Erythroblast (primary cell): ENCODE measurements around the gene TRIP10.
"Not testable (repeated sequence)": the region's sequence is repeated elsewhere in the genome, so short reads cannot be mapped to it uniquely, and the experiment has no call there.

Experiments
- DNase-seq, 2 experiments: peaks; one replicate each; lab custom pipeline; 2025; lab: John Stamatoyannopoulos, UW
- GATA1 ChIP-seq: IDR thresholded peaks from 2 replicates; pipeline ENCODE4 v1.6.1; 2011; ENCODE audit warnings: low read depth, mild to moderate bottlenecking, control low read depth, low read length, moderate library complexity
- POLR2A ChIP-seq: IDR thresholded peaks from 2 replicates; pipeline ENCODE4 v1.6.1; 2011; ENCODE audit warnings: mild to moderate bottlenecking, low read length

TRIP10 gene

DNA sequence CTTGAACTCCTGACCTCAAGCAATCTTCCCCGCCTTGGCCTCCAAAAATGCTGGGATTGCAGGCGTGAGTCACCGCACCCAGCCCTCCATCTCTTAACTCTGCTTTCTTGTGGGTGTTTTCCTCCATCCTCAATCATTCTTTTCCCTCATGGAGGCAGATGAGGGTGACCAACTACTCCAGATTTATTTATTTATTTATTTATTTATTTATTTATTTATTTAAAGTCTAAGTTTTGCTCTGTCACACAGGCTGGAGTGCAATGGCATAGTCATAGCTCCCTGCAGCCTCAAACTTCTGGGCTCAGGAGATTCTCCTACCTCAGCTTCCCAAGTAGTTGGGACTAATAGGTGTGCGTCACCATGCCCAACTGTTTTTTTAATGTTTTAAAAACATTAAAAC is 47.9 kb downstream of the TRIP10 start:
- DNase-seq, result no peak
- no peak for TF ChIP-seq POLR2A
- TF ChIP-seq GATA1, result no peak

DNA sequence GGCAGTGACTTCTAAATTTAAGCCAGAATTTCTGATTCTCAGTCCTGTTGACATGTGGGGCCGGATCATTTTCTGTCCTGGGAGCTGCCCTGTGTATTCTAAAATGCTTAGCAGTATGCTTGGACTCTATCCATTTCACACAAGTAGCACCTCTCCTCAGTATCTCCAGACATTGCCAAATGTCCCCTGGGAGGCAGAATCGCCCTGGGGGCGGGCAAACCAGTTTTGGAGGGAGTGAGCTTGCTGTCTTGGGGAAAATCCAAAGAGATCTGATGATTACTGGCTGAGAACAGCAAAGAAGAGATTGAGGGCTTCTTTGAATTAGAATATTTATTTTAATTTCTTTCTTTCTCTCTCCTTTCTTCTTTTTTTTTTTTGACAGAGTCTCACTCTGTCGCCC is 49.4 kb downstream of the TRIP10 start:
- no peak for TF ChIP-seq GATA1
- TF ChIP-seq POLR2A, result no peak
- no peak for DNase-seq

DNA sequence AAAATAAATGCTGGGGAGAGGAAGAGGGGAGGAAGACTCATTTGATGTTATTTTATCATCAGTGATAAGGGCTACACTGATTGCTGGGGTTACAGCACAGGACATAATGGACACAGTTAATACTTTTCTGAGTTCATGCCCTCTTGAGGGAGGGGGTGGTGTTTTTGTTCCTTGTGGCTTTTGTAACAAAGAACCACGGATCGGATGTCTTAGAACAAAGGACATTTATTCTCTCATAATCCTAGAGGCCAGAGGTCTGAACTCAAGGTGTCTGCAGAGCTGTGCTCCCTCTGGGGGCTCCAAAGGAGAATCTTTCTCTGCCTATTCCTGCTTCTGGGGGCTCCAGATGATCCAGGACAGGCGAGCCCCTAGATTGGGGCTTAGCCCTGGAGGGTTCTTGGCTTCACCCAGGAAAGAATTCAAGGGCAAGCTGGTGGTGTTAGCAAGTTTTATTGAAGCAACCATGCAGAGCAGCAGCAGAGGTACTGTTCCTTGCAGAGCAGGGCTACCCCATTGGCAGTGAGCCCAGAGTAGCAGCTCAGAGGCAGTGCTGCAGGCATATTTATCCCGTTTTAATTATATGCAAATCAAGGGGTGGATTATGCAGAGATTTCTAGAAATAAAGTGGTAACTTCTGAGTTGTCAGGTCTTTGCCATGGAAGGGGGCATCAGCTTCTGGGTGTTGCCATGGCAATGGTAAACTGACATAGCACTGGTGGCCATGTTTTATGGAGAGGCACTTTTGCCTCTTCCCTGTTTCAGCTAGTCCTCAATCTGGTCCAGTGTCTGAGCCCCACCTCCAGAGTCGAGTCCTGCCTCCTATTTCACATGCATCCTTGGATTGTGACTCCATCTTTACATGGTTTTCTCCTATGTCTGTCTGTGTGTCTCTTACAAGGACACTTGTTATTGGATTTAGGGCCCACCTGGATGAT is 51.0 kb downstream of the TRIP10 start:
- TF ChIP-seq GATA1 (no peak), POLR2A (no peak)
- DNase-seq, result no peak

DNA sequence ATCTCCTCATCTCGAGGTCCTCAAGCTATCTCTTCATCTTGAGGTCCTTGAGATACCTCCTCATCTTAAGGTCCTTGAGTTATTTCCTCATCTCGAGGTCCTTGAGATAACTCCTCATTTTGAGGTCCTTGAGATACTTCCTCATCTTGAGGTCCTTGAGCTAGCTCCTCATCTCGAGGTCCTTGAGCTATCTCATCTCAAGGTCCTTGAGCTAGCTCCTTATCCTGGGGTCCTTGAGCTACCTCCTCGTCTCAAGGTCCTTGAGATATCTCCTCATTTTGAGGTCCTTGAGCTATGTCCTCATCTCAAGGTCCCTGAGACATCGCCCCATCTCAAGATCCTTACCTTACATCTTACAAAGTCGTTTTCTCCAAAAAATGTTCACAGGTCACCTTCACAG is 51.8 kb downstream of the TRIP10 start:
- TF ChIP-seq POLR2A (no peak), GATA1 (no peak)
- DNase-seq, result no peak

DNA sequence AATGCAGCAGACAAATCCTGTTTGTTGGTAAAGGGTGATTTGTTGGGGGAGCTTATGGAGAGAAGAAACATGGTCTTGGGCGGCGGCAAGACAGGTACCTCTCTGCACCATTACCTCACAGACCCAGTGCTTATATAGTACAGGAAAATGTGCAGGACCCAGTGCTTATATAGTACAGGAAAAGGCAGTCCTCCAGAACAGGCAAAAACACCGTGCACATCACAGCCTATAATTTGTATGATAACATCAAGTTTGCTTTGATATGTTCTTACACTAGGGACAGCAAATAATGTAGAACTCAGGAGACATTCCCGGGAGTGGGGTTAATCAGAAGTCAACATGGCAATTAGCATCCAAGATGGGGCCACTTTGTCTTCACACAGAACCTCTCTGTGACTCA is 53.9 kb downstream of the TRIP10 start:
- no peak for TF ChIP-seq POLR2A
- no peak for TF ChIP-seq GATA1

DNA sequence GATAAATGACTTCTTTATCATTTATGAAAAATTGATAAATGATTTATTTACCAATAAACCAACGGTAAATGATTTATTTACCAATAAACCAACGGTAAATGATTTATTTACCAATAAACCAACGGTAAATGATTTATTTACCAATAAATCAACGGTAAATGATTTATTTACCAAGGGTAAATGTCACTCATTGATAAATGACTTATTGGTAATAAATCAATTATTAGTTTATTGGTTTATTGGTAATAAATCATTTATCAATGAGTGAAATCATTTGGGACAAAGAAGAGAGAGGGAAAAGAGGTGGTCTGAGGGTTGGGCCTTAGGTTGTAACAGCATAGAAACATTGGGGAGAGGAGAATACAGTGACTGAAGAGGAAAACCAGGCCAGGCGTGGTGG is 54.5 kb downstream of the TRIP10 start:
- TF ChIP-seq POLR2A, result no peak
- TF ChIP-seq GATA1, result no peak
- DNase-seq, result no peak

More for the DNA sequence above, 53.9 kb downstream of the TRIP10 start:
- no peak for DNase-seq

DNA sequence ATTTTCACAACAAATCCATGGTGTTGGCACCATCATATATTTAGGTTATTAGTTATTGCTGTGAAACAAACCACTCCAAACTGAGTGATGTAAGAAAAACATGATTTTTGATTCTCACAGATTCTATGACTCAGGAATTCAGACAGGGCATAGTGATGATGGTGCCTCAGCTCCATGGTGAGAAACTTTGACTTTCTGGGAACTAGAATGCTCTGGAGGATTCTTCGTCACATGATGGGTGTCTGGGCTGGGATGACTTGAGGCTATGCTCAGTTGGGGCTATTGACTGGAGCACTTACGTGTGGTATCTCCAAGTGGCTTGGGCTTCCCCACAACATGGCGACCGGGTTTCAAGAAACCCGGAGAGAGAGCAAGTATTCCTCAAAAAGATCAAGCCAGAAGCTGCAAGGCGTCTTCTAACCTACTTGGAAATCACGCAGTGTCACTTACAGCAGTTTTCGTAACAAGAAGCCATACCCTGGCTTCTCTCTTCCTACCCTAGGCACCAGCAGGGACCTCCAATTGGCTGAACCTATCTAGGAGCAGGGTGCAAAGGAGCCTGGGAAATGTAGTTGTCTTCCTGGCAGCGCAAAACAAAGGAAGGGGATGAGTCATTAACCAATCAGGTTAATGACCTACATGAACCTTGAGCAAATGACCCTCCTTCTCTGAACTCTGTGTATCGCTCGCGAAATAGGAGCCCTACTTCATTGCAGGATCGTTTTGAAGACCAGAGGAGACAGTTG is 55.4 kb downstream of the TRIP10 start:
- DNase-seq, result no peak
- TF ChIP-seq POLR2A, result no peak
- no peak for TF ChIP-seq GATA1

DNA sequence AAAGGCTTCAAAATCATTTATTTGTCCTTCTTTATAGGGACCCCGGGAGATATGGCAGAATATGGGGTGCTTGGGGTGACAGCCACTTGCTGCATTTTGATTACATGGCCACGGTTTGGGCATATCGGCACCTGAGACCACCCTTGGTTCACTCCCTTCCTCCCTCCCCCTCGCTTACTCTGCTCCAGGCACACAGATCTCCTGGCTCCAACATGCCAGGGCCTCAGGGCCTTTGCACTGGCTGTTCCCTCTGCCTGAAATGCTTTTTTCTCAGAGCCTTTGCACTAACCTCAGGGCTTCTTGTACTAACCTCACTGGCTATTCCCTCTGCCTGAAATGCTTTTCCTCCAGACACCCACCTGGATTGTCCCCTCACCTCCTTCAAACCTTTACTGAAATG is 56.8 kb downstream of the TRIP10 start:
- no peak for TF ChIP-seq POLR2A
- no peak for TF ChIP-seq GATA1
- DNase-seq, result no peak

DNA sequence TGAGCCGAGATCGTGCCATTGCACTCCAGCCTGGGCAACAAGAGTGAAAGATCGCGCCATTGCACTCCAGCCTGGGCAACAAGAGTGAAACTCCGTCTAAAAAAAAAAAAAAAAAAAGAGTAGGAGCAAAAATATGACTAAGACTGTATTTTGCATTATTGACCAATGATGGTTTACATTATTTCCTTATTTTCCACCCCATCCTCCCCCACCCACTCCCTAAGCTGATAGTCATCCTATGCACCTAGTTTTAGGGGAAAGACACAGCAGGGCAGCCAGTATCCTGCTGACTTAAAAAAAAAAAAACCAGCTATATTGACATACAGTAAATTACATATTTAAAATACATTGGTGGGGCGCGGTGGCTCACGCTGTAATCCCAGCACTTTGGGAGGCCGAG is 58.2 kb downstream of the TRIP10 start:
- DNase-seq, result no peak

DNA sequence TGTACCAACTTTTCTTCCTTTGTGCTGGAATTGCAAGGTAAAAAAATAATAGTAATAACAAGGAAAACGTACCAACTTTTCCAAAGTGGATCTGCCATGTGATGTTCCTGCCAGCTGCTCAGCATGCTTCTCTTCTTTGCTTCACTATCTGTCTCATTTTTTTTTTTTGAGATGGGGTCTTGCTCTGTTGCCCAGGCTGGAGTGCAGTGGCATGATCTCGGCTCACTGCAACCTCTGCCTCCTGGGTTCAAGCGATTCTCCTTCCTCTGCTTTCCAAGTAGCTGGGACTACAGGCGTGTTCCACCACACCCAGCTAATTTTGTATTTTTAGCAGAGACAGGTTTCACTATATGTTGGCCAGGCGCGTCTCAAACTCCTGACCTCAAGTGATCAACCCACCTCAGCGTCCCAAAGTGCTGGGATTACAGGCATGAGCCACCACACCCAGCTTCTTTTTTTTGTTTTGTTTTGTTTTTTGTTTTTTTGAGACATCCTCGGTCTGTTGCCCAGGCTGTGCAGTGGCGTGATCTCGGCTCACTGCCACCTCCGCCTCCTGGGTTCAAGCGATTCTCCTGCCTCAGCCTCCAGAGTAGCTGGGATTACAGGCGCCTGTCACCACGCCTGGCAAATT is 60.8 kb downstream of the TRIP10 start:
- not testable (repeated sequence) for DNase-seq

More for the DNA sequence above, 58.2 kb downstream of the TRIP10 start:
- no peak for TF ChIP-seq POLR2A
- TF ChIP-seq GATA1, result no peak

DNA sequence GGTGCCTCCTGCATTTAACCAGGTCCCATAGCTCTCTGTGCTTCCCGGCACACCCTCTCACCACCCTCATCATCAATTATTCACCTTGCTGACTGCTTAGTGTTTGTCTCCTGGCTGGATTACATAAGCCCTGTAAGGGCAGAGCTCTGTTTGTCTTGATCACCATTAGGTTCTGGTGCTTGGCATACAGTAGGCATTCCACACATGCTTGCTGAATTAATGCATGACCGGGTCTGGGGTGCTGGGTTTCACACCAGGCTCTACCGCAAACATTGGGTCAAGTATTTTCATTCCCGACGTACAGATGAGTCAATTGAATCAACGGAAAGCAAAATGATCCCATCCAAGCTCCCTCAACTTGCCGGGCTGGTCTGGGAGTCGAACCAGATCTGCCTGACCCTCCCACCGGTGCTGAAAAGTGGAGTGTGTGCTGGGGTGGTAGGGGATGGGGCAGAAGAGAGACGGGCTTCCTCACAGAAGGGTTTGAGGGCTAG is 61.6 kb downstream of the TRIP10 start:
- TF ChIP-seq GATA1 (no peak), POLR2A (no peak)
- DNase-seq, result no peak
